ENCODE measurements around the gene TSPAN9. TPM values are rescaled to one million over a fixed set of nuclear protein-coding genes. Genes with fewer than 3 reads are reported as not detected.

Gene TSPAN9
- total and polyA plus RNA-seq, 2 of the 4 experiments (the other 2 are of a cell fraction) = 17.7 to 39.1 TPM

DNA sequence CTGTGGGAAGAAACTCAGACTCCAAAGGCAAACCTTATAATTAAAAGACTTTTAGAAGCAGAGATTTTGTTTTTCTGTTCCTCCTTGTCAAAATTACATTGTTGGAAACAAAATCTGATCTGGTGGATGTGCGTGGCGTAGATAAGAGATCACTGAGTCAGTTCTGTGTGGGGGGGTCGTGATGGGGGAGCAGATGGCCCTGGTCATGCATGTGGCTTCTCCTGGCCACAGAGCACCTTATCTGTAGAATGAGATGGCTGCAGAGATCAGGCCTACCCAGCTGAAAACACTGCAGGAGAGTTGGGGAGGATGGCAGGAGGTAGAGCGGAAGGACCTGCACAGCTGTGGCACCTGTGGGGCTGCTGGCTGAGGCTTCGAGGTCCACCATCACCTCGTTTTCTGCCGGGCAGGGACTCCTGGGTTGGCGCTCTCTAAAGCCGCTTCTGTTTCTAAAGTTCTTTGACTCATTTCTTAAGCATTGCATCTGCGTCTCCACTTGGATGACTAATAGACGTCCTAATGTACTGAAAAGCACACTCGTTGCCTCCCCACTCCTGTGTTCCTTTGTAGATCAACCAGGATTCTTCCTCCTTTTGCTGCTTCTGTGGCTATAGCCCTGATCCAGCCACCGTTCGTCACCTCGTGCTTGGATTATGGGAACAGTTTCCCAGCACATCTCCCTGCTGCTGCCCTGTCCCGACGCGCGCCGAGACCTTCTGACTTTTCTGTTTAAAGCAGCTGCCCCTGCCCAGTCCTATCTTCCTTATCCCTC is 93.4 kb downstream of the TSPAN9 start:
- no peaks in the 10 kb centered on the region for H4K20me1 ChIP-seq (ENCODE audit: insufficient read depth, low read length)
- H3K4me2 ChIP-seq (ENCODE audit: low read depth, low read length) = peak overlapping the region; percentile 69
- peak; percentile 81 for ATAC-seq (ENCODE audit: low read depth)
- H4K5ac ChIP-seq (ENCODE audit: low read depth, low read length) = peak overlapping the region; percentile 40; the same call in 1 of the 2 replicates
- dilution Hi-C loops (cut with HindIII; ENCODE audit: low sequenced_read_pairs, unreplicated experiment) (no loop called here), intact Hi-C loops (cut with micrococcal nuclease) (loop anchor here (2.0 kb wide), 1 partner anchor 30 kb away; no protein-coding TSS in a partner anchor), in situ Hi-C loops (cut with MboI; ENCODE audit: low sequenced_read_pairs) (no loop called here)
- DNase-seq = peak; percentile 97
- peak overlapping the region; percentile 75; the same call in 2 of the 3 replicates for H2BK15ac ChIP-seq (ENCODE audit: low read depth, low read length)
- H3K9me3 ChIP-seq (ENCODE audit: control insufficient read depth, insufficient read depth, low read length) = no peaks in the 10 kb centered on the region
- peak overlapping the region; percentile 94 for H2BK20ac ChIP-seq (ENCODE audit: low read depth, low read length)
- H3K56ac ChIP-seq (ENCODE audit: extremely low read depth, insufficient read depth, low read length) = peak overlapping the region; percentile 49
- peak overlapping the region; percentile 82 for H3K14ac ChIP-seq (replicated peaks; ENCODE audit: low read depth, low read length)
- peak overlapping the region; percentile 96 for H2BK120ac ChIP-seq (ENCODE audit: low read depth, low read length)
- CTCF ChIA-PET = interaction anchor here (1.4 kb wide), 1 partner anchor 32 kb away, joined by 3 read pairs; no protein-coding TSS in a partner anchor
- peaks cover 39% of the 10 kb centered on the region for H3K4me1 ChIP-seq (ENCODE audit: control insufficient read depth, insufficient read depth, low read length)
- BruUV-seq (replicated peaks) = no TSS peak
- WGBS, 2 experiments (ENCODE audit: extremely low coverage in 2 of 2, insufficient read length in 1 of 2) = 3% methylated on average over 6 of the region's 20 CpGs; no CpG with 5 or more reads in 1 of the 2 experiments
- peak overlapping the region; percentile 36; the same call in 1 of the 2 replicates for H3K9ac ChIP-seq (ENCODE audit: low read depth, low read length)
- H2AFZ ChIP-seq (replicated peaks; ENCODE audit: low read length, poor library complexity) = peak overlapping the region; percentile 83
- POLR2A ChIA-PET (ENCODE audit: unreplicated experiment) = no interaction called here
- no peaks in the 10 kb centered on the region for H3K27me3 ChIP-seq (ENCODE audit: control insufficient read depth, insufficient read depth, low read length)
- peak overlapping the region; percentile 94 for H2AK5ac ChIP-seq (ENCODE audit: low read depth, low read length)
- peak overlapping the region; percentile 36 for H3K23ac ChIP-seq (ENCODE audit: low read depth, low read length)
- H3K27ac ChIP-seq (ENCODE audit: insufficient read depth, low read length) = peak overlapping the region; percentile 92
- H3K79me1 ChIP-seq (ENCODE audit: low read depth in 1 of 2, low read length in 2 of 2) = peaks cover 11 to 48% of the 10 kb centered on the region in 2 experiments; a peak in 3 of 4 replicates
- H3K18ac ChIP-seq (ENCODE audit: low read depth, low read length) = peak overlapping the region; percentile 78
- H3K9me1 ChIP-seq (ENCODE audit: insufficient read depth, low read length) = peaks cover 36% of the 10 kb centered on the region
- H3K36me3 ChIP-seq (ENCODE audit: control insufficient read depth, insufficient read depth, low read length) = no peaks in the 10 kb centered on the region
- peak overlapping the region; percentile 82 for H4K91ac ChIP-seq (ENCODE audit: insufficient read depth, low read depth, low read length)
- peak overlapping the region; percentile 27 to 74 for H4K8ac ChIP-seq (ENCODE audit: low read depth in 2 of 2, low read length in 2 of 2)
- peak overlapping the region; percentile 95 for H3K4ac ChIP-seq (ENCODE audit: low read depth, low read length)
- H2BK5ac ChIP-seq (ENCODE audit: low read depth, low read length, poor library complexity, severe bottlenecking) = peak overlapping the region; percentile 97
- H3K4me3 ChIP-seq (ENCODE audit: insufficient read depth, low read depth, low read length) = no peak overlapping the region
- peak overlapping the region; percentile 87 for H2AK9ac ChIP-seq (replicated peaks; ENCODE audit: low read depth, low read length, poor library complexity)
- TF ChIP-seq ELK1 (IDR thresholded peaks at IDR 0.05; ENCODE audit: borderline replicate concordance, low read depth, low read length) (no peak), MAFK (IDR thresholded peaks at IDR 0.05; ENCODE audit: low read depth, low read length) (0 out of 2 replicates have a peak, but pooled peaks have one; percentile 18), BHLHE40 (IDR thresholded peaks at IDR 0.05; ENCODE audit: low read depth, low read length) (peak; percentile 41), CEBPB (IDR thresholded peaks at IDR 0.05; ENCODE audit: low read depth, low read length) (peak; percentile 54; the same call in 1 of the 2 replicates), CTCF (conservative IDR thresholded peaks at IDR 0.05; ENCODE audit: low read depth, low read length) (no peak), POLR2A (IDR thresholded peaks at IDR 0.05; ENCODE audit: low read depth, low read length) (peak; percentile 81), RCOR1 (IDR thresholded peaks at IDR 0.05; ENCODE audit: insufficient replicate concordance, low read length) (peak; percentile 12), SMC3 (IDR thresholded peaks at IDR 0.05; ENCODE audit: low read depth, low read length) (no peak), MAZ (IDR thresholded peaks at IDR 0.05; ENCODE audit: borderline replicate concordance, low read depth, low read length) (peak; percentile 18), FOS (IDR thresholded peaks at IDR 0.05; ENCODE audit: low read depth, low read length) (peak; percentile 86), NFE2L2 (IDR thresholded peaks at IDR 0.05; ENCODE audit: low read depth, low read length) (0 out of 2 replicates have a peak, but pooled peaks have one; percentile 34), MXI1 (IDR thresholded peaks at IDR 0.05; ENCODE audit: borderline replicate concordance, low read depth, low read length) (no peak)
- TF ChIP-seq, protein P1, sequence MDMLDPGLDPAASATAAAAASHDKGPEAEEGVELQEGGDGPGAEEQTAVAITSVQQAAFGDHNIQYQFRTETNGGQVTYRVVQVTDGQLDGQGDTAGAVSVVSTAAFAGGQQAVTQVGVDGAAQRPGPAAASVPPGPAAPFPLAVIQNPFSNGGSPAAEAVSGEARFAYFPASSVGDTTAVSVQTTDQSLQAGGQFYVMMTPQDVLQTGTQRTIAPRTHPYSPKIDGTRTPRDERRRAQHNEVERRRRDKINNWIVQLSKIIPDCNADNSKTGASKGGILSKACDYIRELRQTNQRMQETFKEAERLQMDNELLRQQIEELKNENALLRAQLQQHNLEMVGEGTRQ (IDR thresholded peaks at IDR 0.05; ENCODE audit: low read depth, low read length) = no peak
